HG02610 (cell line): Measurements from ENCODE around the gene KIF1A.

Experiments
- ATAC-seq: cut with Tn5 transposase; IDR thresholded peaks from one replicate; pipeline ENCODE4 v1.9.1; 2021; ENCODE audit warnings: mild to moderate bottlenecking, moderate library complexity; ENCODE audit not compliant: unreplicated experiment

The KIF1A gene

DNA sequence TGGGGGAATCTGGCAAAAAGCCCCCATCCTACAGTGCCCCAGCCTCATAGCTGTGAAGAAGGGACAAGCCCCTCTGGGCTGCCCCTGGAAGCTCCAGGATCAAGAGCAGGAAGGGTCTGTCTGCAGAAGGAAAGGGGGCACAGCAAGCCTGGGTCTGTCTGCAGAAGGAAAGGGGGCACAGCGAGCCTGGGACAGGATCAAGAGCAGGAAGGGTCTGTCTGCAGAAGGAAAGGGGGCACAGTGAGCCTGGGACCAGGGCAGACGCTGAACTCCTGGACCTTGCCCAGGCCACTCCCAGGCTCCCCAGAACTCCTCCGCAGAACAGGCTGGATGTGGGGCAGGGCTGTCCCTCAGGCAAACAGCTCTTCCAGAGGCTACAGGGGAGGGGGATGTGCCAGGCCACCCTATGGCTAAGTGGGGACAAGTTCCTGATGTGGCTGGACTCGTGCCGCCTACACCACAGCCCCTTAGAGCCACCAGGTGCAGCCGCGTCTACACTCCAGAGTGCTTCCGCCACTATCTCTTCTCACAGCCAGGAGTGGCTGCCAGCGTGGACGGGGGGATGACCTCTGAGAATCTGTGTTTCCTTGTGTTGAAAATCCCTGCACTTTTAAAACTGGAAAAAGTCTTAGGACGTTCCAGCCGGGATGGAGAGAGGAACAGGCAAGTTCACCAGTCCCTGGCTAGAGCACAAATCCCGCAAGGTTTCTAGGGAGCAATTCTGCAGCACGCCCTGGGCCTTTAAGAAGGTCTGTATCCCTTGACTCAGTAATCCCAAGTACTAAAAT lies 20.8 kb downstream of the KIF1A start:
- no peak for ATAC-seq

DNA sequence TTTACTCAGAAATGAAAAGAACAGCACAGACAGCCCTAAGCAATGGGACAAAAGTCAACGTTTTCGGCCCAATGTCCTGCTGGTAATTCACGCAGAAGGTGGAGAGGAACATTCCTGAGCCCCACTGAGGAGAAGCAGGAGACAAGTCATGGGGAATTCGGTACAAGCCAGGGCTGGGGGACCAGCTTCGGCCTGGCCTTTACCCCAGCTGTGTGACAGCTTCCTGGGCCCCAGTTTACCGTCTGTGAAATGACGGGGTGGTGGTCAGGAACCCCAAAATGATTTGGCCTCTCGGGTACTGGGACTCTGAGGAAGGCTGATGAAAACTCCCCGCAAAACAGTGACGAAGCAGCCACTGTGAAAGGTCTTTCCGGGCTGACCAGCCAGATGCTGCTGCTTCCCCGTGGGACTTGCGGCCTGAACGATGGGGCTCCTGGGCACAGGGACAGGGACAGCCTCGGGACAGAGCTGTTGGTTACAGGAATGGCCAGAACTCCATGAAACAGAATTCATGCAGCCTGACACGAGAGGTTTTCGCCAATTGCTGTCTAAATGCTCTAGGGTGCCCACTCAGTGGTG lies 21.6 kb downstream of the KIF1A start:
- no peak for ATAC-seq

DNA sequence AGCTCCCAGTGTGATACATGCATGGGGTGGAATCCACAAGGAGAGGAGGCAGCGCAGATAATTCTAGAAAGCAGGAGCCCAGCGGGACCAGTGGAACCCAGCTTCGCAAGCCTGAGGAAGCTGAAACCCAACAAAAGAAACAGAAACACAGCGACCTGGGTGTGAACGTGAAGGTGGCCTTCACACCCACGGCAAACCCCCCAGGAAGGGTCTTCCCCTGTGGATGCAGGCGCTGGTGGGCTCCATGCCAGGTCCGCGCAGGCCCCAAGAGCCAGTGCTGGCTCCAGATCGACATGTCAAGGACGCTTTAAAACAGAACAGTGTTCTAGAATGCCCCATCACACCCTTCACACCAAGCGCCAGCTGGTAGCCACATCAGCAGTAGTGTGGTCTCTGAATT lies 22.1 kb downstream of the KIF1A start:
- no peak for ATAC-seq

DNA sequence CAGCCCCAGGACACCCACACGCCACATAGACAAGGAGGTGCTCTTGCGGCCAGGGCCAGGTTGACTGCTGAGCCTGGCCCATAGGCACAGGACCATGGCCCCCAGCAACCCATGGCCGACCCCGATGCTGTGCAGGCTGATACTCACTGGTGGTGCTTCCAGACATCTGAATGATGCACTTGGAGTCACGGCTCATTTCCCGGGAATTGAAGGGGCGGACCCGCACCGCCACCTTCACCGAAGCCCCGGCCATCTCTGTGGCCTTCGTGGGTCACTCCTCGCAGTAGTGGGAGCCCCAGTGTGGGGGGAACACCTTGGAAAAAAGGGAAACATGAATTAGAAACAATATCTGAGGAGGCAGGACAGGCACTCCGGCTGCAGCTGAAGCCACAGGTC lies 22.5 kb downstream of the KIF1A start:
- no peak for ATAC-seq

DNA sequence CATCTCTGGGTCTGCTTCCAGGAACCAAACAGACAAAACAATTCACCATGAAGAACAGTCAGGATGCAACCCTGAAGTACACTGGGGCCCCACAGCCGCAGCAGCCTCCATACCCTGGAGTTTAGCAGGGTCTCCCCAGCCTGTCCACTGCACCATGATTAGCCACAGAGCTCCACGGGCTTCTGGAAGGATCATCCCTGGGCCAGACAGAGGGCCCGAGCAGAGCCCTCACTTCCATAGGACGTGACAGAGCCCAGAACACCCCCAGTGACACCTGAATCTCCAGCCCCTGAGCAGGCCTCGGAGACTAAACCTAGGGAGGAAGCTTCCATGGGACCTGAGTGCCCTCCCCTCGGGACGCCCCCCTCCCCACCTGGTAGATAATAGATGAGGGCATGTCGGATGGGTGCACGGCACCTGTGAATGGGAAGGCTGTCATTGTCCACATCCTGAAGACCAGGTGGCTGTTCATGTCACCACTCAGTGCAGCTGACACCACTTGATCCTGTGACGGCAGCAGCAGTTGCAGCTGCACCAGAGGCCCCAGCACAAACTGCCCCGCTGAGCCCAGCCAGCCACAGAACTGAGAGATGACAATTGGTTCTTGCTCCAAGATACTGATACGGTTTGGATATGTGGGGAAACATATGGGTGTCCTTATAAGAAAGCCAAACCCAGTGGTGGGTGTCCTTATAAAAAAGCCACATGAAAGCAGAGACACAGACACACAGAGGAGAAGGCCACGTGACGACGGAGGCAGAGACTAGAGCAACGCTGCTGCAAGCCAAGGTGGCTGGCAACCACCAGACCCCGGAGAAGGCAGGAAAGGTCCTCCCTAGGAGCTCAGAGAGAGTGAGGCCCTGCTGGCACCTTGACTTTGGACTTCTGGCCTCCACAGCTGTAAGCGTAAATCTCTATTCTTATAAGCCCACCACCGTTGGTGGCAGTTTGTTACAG lies 23.2 kb downstream of the KIF1A start:
- no peak for ATAC-seq

DNA sequence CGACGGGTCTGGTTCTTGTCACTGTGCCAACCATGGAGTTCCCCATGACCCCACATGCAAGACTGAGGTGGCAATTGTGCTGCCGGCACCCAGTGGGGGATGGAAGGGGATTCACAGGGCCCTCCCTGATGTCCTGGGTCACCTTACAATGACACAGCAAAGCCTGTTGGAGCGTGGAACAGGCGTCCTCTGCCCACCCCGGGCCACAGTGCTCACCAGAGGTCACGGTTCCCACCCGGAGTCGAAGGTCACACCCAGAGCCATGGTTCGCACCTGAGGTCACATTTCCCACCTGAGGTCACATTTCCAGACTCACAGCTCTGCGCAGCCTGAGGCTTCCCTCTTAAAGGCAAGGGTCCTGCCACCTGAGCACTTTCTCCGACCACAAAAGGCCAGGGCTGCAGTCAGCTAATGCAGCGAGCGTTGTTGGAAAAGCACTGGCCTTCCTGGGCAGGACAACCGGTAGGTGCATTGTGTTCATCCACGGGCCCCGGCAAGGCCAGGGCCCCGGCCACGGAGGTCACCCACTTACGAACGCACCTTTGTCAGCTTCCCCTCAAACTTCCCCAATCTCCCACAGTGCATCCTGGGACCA lies 24.0 kb downstream of the KIF1A start:
- ATAC-seq = no peak

DNA sequence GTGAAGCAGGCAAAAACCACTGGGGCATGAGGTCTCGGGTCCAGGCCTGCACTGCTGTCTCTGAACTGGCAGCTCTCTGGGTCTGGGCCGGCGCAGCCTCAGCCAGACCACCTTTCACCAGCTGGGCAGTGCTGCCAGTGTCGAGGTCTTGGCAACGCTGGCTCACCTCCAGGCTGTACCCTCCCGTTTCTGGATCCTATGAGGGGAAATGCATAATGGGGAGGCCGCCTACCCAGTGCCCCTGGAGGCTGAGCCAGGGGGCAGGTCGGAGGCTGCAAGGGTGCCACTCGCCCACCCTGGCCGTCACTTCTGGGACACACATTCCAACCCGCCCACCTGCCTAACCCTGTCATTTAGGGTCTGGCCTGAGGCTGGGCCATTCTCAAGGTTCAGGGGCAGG lies 24.6 kb downstream of the KIF1A start:
- no peak for ATAC-seq

DNA sequence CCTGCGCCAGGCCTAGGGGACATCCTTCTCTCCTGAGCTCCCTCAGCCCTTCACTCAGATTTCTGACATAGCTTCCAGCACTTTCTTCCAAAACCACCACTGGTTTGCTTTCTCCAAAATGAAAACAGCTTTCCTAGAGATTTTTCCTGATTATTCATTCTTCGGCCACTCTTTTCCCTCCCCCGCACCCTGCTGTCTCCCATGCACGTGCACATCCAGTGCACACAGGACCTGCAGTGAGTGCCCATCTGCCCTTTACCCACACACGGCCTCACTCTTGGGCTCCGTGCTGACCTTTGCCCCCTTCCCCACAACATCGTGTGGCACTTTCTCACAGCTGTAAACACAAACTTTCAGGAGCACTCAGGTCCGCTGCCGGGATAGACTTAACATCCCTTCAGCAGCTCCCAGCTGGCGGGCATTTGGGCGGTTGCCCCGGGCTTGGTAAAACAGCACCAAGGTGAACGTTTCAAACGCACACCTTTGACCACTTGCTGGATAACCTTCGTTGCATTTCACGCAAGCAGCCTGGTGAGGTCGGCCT lies 25.8 kb downstream of the KIF1A start:
- ATAC-seq = no peak

DNA sequence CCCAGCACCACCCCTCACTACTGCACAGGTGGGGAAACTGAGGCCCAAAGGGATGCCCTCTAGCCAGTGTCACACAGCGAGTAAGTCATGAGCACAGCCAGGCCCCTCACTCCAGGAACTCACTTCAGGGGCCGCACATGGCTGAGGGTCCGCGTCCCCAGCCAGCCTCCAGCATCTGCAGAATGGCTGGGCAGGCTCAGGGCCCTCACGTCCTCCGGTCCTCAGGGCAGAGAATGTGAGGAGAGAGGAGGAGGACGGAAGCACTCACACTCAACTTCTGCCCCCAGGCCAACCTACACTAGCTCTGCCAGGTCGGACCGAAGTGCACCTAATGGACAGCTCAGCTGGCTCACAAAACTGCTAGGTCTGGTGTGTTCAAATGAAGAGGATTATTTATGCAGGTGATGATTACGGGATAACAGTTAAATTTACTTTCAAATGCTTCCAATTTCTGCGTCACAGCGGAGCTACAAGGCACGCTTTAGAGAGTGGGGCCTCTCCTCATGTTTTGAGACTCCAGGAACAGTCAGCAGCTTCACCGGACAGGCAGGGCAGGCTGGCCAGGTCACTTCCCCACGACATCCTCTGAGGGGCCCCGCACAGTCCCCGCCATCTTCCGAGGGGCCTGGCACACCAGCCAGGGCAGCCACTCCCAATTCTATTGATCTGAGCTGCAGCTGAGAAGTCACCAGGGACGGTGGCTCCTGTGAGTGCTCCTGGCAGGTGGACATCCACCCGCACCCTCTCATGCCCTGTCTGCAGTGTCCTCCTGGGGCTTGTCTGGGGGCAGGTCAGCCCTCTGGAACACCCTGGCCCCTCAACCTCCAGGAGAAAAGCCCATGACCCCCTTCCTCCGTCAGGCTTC lies 26.5 kb downstream of the KIF1A start:
- ATAC-seq = no peak

DNA sequence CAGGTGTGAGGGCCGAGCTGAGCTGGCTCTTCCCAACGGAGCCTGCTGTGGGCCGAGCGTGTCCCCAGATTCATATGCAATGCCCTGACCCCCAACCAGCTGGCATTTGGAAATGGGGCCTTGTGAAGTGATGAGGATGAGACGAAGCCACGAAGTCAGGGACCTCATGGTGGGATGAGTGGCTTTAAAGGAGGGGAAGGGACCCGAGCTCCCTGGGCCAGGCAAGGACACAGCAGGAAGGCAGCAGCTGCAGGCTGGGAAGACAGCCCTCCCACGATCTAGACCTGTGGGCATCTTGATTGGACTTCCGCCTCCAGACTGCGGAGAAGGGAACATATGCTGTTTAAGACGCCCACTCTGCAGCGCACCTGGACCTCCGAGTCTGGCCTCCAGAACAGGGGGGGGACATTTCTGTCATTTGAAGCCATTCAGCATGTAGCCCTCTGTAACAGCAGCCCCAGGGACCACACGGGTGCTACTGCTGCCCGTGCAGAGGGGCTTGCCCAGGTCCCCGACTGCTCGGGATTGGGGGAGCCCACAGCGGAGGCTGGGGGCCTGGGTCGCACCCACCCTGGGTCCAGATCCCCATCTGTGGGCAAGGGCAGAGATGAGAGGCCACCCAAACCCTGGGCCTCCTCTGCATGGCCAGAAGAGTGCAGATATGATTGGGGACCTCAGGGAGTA lies 27.2 kb downstream of the KIF1A start:
- ATAC-seq = no peak

DNA sequence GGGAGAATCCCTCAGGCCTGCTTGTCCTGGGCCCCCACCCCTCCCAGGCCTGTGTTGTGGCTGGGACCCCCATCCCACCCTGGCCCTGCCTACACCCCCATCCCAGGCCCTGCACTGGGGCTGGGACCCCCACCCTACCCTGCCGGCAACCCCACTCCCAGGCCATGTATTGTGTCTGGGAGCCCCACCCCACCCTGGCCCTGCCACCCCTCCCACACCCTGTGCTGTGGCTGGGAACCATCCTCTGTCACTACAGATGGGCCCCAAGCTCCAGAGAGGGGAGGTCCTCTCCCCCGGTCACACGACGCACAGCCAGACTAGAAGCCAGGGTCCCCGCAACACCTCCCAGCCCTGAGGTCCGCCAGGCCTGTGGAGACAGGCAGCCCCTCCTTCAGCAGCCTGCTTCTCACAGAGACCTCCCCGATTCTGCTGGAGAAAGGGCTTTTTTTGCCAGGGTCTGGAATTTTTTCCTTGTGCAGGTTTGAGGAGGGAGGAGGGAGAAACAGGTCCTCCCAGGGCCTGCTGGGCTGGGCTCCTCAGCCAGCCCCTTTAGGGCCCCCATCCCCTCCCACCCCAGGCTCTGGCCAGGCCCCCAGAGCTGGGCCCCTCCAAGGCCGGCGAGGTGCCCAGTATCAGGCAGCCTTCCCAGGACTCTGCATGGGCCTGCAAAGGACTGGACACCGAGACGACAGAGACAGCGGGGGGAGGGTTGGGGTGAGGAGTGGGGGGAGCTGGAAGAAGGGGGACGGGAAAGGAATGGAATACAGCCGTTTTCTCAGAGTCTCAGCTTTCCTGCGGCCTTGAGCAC lies 28.0 kb downstream of the KIF1A start:
- no peak for ATAC-seq

DNA sequence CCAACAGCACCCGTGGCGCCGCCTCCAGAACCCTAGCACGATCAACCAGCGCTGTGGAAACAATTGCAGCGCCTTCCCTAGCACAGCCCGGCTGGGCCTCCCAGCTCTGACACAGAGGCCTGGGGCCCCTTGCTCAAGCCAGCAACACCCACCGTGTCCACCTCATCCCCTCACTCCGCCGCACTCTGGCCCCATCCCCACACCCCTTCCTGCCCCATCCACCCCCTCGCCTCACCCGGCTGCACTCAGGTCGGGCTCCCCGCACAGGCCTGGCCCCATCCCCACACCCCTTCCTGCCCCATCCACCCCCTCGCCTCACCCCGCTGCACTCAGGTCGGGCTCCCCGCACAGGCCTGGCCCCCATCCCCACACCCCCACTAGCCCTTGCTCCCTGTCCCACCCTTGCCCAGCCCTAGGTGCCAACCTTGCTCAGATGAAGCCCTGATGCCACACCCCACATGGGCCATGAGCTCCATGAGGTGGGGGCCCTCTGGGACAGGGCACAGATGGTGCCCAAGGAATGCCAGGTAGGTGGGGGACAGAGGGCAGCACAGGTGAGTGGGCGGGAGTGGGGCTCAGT lies 28.7 kb downstream of the KIF1A start:
- no peak for ATAC-seq

DNA sequence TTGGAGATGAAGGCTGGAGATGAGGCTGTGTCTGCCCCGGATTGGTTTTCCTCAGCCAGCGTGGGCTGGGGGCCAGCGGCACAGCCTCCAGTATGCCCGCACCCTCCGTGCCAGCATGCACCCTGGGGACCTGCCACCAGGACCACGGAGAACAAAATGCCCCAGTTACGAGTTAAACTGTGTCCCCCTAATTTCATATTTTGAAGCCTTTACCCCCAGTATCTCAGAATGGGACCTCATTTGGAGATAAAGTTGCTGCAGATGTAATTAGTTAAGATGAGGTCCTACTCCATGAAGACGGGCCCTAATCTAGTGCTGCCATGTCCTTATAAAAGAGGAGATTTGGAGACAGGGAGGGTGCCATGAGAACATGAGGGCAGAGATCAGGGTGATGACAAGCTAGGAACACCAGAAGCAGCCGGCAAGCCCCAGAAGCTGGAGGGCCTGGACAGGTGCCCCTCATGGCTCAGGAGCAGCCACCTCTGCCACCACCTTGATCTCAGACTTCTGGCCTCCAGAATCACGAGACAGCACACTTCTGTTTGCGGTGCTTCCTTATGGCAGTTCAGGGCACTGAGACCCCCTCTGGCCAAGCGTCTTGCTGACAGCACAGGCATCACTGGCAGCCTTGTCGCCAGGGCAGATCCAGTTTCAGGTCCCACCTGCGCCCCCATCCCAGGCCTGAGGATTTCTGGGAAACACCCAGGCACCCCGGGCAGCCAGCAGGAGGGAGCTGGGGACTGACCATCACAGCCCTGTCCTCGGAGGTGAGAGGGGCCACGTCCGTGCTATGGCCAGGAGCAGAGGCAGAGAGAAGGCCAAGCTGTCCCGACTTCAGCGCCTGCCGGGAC lies 29.4 kb downstream of the KIF1A start:
- ATAC-seq = no peak

DNA sequence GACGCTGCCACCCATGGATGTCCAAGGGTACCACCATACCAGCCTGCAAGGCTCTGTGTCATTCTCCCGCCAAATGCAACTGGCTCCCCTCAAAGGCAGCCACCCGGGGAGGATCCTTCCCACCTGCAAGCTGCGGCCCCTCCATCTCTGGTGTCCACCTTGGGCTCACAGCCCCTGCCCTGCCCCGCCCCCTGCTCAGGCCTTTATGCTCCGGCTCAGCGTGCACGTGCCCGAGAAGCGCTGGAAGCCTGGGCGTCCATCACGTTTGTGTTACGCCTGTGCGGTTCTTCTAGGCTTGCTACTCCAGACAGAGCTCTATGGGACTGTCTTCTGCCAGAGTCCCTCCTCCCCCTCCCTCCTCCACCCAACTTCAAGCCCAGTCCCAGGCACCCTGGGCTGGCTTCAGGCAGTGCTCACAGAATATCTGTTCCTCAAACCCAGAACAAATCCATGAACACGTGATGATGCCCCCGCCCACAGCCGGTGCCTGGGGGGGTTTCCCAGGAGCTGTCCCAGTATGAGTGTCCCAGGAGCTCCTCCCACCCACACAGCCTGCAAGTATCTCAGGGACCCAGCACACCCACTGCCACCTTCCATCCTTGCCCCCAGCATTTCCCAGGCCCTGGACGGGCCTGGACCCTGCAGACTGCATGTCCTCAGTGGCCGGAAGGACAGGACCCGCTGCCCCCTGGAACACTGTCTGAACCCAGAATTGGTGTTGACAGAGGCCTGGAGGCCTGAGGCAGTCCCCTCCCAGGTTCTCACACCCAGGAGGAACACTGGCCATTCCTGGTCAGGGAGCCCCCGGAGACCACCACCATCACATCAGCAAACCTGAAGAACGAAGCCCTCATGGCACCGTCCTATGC lies 30.3 kb downstream of the KIF1A start:
- no peak for ATAC-seq

DNA sequence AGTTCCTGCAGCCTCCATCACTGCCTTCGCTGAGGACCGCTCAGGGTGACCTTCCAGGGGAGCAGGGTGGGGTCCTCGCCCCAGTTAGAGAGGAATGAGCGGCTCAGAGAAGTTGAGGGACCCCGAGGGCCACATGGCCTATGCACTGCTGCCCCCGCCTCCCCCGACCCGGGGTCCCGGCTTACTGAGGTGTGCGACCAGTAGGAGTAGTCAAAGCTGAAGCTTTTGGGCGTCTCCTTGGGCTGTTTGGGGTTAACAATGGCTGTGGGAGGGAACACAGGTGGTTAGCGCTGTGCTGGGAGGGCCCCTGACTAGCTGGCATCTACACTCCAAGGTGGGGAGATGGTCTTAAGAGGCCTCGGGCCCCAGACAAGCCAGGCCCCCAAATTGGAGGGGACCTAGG lies 31.0 kb downstream of the KIF1A start:
- no peak for ATAC-seq

DNA sequence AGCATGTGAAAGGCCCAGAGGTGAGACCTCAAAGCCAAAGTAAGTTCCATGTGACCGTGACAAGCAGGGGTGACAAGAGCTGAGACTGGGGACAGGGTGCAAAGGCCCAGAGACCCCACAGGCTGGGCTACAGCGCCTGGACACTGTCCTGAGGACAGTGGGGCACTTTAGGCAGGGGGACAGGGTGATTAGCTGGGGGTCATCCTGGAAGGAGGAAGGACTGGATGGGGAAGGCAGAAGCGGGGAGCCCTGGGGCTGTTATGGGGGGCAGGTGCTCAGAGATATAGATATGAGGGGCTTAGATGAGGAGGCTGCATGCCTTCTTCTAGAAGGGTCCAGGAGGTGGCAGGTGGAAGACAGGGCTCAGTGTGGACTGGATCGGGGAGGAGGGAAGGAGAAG lies 31.5 kb downstream of the KIF1A start:
- no peak for ATAC-seq
